B cell (primary cell): ENCODE data around the gene CELF6. TPM values are rescaled to one million over a fixed set of nuclear protein-coding genes. Genes with fewer than 3 reads are reported as not detected.

Experiments used
- ATAC-seq: fragments of 200-7000 bp; cut with Tn5 transposase; one replicate; pipeline ENCODE4 v1.10.0; 2021; ENCODE audit warnings: low read depth, mild to moderate bottlenecking, moderate number of reproducible peaks, moderate library complexity
- CTCF ChIA-PET: fragments of 350-600 bp; sonication (Branson Sonifier 250); formaldehyde crosslinking; loops from one replicate; lab custom pipeline; 2021; ENCODE audit warnings: antibody characterized with exemption, inconsistent platforms; lab: Charles Lee
- POLR2A ChIA-PET: fragments of 350-600 bp; sonication (Branson Sonifier 250); formaldehyde crosslinking; loops from one replicate; lab custom pipeline; 2021; ENCODE audit warnings: antibody characterized with exemption; lab: Charles Lee
- DNase-seq: peaks from one replicate; pipeline ENCODE4 v3.0.0; 2013
- H2AFZ ChIP-seq: 2 replicates; pipeline ENCODE4 v1.6.1; 2012; ENCODE audit warnings: mild to moderate bottlenecking, low read depth, low read length; ENCODE audit not compliant: insufficient read depth, poor library complexity, severe bottlenecking
- H3K27ac ChIP-seq, 2 donors: 1 replicate in 1 of 2; 2 replicates in 1 of 2; pipeline ENCODE4 v1.5.1; 2012 to 2013; ENCODE audit warnings: low read length in 2 of 2, mild to moderate bottlenecking in 2 of 2, moderate library complexity in 1 of 2
- H3K27me3 ChIP-seq, 4 experiments: fragments of 200-600 bp in 1 of 4; sonication (generic) in 1 of 4; replicated peaks in 1 of 4; 1 replicate in 2 of 4; 2 replicates in 2 of 4; pipeline versions ENCODE4 v1.6.1 to v1.7.0; 2013 to 2016; ENCODE audit warnings: low read length in 3 of 4, mild to moderate bottlenecking in 2 of 4, mixed read lengths in 1 of 4, moderate library complexity in 1 of 4; ENCODE audit not compliant: insufficient read depth in 4 of 4, control insufficient read depth in 3 of 4; ENCODE audit errors: control extremely low read depth in 1 of 4
- H3K36me3 ChIP-seq, 2 experiments: replicated peaks in 1 of 2; 1 replicate in 1 of 2; 2 replicates in 1 of 2; pipeline versions ENCODE4 v1.6.1 to v1.7.1; 2013; ENCODE audit warnings: low read length in 1 of 2; ENCODE audit not compliant: insufficient read depth in 2 of 2, control insufficient read depth in 1 of 2; ENCODE audit errors: control extremely low read depth in 1 of 2, extremely low read depth in 1 of 2
- H3K4me1 ChIP-seq, 2 donors: fragments of 200-600 bp in 1 of 2; sonication (generic) in 1 of 2; 1 replicate in 1 of 2; 2 replicates in 1 of 2; pipeline versions ENCODE4 v1.5.1 to v1.6.1; 2013 to 2017; ENCODE audit warnings: low read length in 2 of 2; ENCODE audit not compliant: control insufficient read depth in 2 of 2, insufficient read depth in 2 of 2
- H3K4me2 ChIP-seq: replicated peaks from 2 replicates; pipeline ENCODE3; 2012; ENCODE audit warnings: mild to moderate bottlenecking, low read depth, low read length; ENCODE audit not compliant: poor library complexity, severe bottlenecking
- H3K4me3 ChIP-seq, 5 experiments: fragments of 200-600 bp in 1 of 5; sonication (generic) in 1 of 5; 1 replicate in 3 of 5; 2 replicates in 2 of 5; pipeline versions ENCODE4 v1.5.1 to v1.7.0; 2011 to 2016; ENCODE audit warnings: low read length in 4 of 5, mild to moderate bottlenecking in 4 of 5, low read depth in 2 of 5, control low read depth in 1 of 5, moderate library complexity in 1 of 5; ENCODE audit not compliant: insufficient read depth in 1 of 5; ENCODE audit errors: control extremely low read depth in 1 of 5, extremely low read depth in 1 of 5
- H3K79me2 ChIP-seq: fragments of 200-600 bp; sonication (generic); one replicate; pipeline ENCODE4 v1.6.0; 2016; ENCODE audit warnings: low read length; ENCODE audit not compliant: control insufficient read depth, insufficient read depth
- H3K9ac ChIP-seq: fragments of 200-600 bp; sonication (generic); 2 replicates; pipeline ENCODE4 v1.6.1; 2017; ENCODE audit warnings: mild to moderate bottlenecking, low read length, moderate library complexity
- H3K9me3 ChIP-seq, 3 donors: one replicate each; pipeline versions ENCODE4 v1.6.1 to v1.7.1; 2013; ENCODE audit warnings: low read length in 2 of 3; ENCODE audit not compliant: control insufficient read depth in 2 of 3, insufficient read depth in 1 of 3; ENCODE audit errors: control extremely low read depth in 1 of 3
- H4K20me1 ChIP-seq: 2 replicates; pipeline ENCODE4 v1.6.0; 2012; ENCODE audit warnings: mild to moderate bottlenecking, low read length; ENCODE audit not compliant: insufficient read depth, control insufficient read depth, poor library complexity, severe bottlenecking
- H3K27ac Mint-ChIP-seq: one replicate; pipeline ENCODE4 v1.8.0; 2021; ENCODE audit warnings: mixed read lengths
- H3K27me3 Mint-ChIP-seq: one replicate; pipeline ENCODE4 v1.8.0; 2021; ENCODE audit warnings: mixed read lengths
- H3K4me1 Mint-ChIP-seq: one replicate; pipeline ENCODE4 v1.8.0; 2021; ENCODE audit warnings: mixed read lengths
- H3K4me3 Mint-ChIP-seq: one replicate; pipeline ENCODE4 v1.8.0; 2021; ENCODE audit warnings: mixed read lengths
- H3K9me3 Mint-ChIP-seq: one replicate; pipeline ENCODE4 v1.8.0; 2022; ENCODE audit warnings: mixed read lengths; ENCODE audit not compliant: insufficient read depth
- CTCF ChIP-seq: fragments of 200-600 bp; IDR thresholded peaks from one replicate; pipeline ENCODE4 v1.8.0; 2022; ENCODE audit warnings: antibody characterized with exemption, mild to moderate bottlenecking
- EZH2 ChIP-seq: IDR thresholded peaks from 2 replicates; pipeline ENCODE4 v1.6.1; 2012; ENCODE audit warnings: borderline replicate concordance, low read depth, mild to moderate bottlenecking, moderate library complexity, low read length; ENCODE audit not compliant: insufficient read depth, poor library complexity, severe bottlenecking
- WGBS: methylation state at CpG from one replicate; pipeline ENCODE4 v1.1.5; 2013; ENCODE audit warnings: missing lambda C conversion rate; ENCODE audit not compliant: insufficient coverage; 5-methylcytosine and 5-hydroxymethylcytosine counted together
- intact Hi-C: fragments of 100-400 bp; cut with micrococcal nuclease; formaldehyde crosslinking; loops from one replicate; pipeline ENCODE4 v1.10.0; 2022
- polyA plus RNA-seq: library from polyadenylated mRNA; depleted of rRNA; stranded (reverse); fragments of >200 nt; gene quantifications from 2 replicates; pipeline ENCODE4 v1.2.3, GENCODE V29; 2012
- total RNA-seq, 2 donors: library from RNA; stranded (reverse); fragments of 120-200 nt in 1 of 2; gene quantifications; 1 replicate in 1 of 2; 2 replicates in 1 of 2; pipeline versions ENCODE4 v1.2.3 to v1.2.4, GENCODE V29; 2013 to 2022

The CELF6 gene
- total and polyA plus RNA-seq, 2 donors (not counting 1 experiment from before 2014, with no cell fraction given) = 5.3 to 8.5 TPM

- no peak overlapping the region for H3K4me3 Mint-ChIP-seq
- no peaks in the 10 kb centered on the region for H3K9me3 ChIP-seq
Measured at GRCh38 chr15:72239652-72240051, 80.3 kb downstream of the CELF6 start.

GRCh38 chr15:72238586-72238985 lies 81.4 kb downstream of the CELF6 start:
- no peak overlapping the region for H3K27ac Mint-ChIP-seq
- no peaks in the 10 kb centered on the region for H3K4me1 Mint-ChIP-seq
- Histone ChIP-seq H3K9me3 (no peaks in the 10 kb centered on the region), H3K4me2 (no peak overlapping the region), H3K4me3 (no peak overlapping the region), H3K27me3 (no peaks in the 10 kb centered on the region), H3K79me2 (no peaks in the 10 kb centered on the region), H4K20me1 (no peaks in the 10 kb centered on the region), H3K36me3 (peaks cover 1 to 33% of the 10 kb centered on the region in 2 experiments), H3K4me1 (no peaks in the 10 kb centered on the region), H3K27ac (no peak overlapping the region), H2AFZ (no peak overlapping the region), H3K9ac (no peak overlapping the region)
- no peaks in the 10 kb centered on the region for H3K9me3 Mint-ChIP-seq
- DNase-seq = no peak
- POLR2A ChIA-PET = interaction anchor here (0.7 kb wide), 1 partner anchor 11 kb away, joined by 13 read pairs; no protein-coding TSS in a partner anchor
- intact Hi-C loops = no loop called here
- no CpG with 5 or more reads among the region's 3 CpGs for WGBS
- no peak overlapping the region for H3K4me3 Mint-ChIP-seq
- TF ChIP-seq CTCF = no peak
- TF ChIP-seq EZH2 = no peak
- no peaks in the 10 kb centered on the region for H3K27me3 Mint-ChIP-seq
- ATAC-seq = no peak
- CTCF ChIA-PET = interaction anchor here (1.5 to 2.4 kb wide), 2 partner anchors 12 to 38 kb away, joined by 4 to 13 read pairs; no protein-coding TSS in a partner anchor

More at GRCh38 chr15:72239652-72240051, 80.3 kb downstream of the CELF6 start:
- TF ChIP-seq EZH2 (no peak), CTCF (no peak)
- DNase-seq (no peak), ATAC-seq (no peak)
- H3K4me1 Mint-ChIP-seq = no peaks in the 10 kb centered on the region
- no peaks in the 10 kb centered on the region for H3K9me3 Mint-ChIP-seq
- Histone ChIP-seq H3K27me3 (no peaks in the 10 kb centered on the region), H3K9ac (no peak overlapping the region), H2AFZ (no peak overlapping the region), H3K4me1 (no peaks in the 10 kb centered on the region), H3K4me2 (no peak overlapping the region), H4K20me1 (no peaks in the 10 kb centered on the region), H3K36me3 (peaks cover 1 to 33% of the 10 kb centered on the region in 2 experiments), H3K4me3 (no peak overlapping the region), H3K27ac (no peak overlapping the region), H3K79me2 (no peaks in the 10 kb centered on the region)
- ChIA-PET CTCF (interaction anchor here (0.6 to 2.4 kb wide), 4 partner anchors 8 to 39 kb away, joined by 3 to 13 read pairs (median 6); partner anchors contain the start of gene PKM), POLR2A (interaction anchor here (0.7 kb wide), 1 partner anchor 8 kb away, joined by 3 read pairs; no protein-coding TSS in a partner anchor)
- no peak overlapping the region for H3K27ac Mint-ChIP-seq
- intact Hi-C loops = no loop called here
- H3K27me3 Mint-ChIP-seq = no peaks in the 10 kb centered on the region
